ENCODE results near the gene JKAMP. TPM values are rescaled to one million over a fixed set of nuclear protein-coding genes. Genes with fewer than 3 reads are reported as not detected.

Gene JKAMP
- total RNA-seq, 1 experiment from 2014 or later, result 49.4 TPM

DNA sequence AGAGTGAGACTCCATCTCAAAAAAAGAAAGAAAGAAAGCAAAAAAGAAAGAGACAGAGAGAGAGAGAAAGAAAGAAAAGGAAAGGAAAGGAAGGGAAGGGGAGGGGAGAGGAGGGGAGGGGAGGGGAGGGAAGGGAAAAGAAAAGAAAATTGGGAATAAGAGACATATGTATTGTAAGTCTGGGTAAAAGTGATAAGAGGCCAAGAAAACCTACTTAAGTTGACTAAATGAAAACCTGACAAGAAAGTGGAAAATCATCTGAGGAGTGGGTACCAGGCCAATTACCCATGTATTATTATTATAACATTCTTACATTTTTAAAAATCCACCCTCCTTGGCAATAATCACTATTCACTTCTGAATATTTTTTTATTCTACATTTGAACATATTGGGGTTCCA is 46.0 kb downstream of the JKAMP start:
- no peaks in the 10 kb centered on the region for H3K36me3 Mint-ChIP-seq (ENCODE audit: insufficient read depth, unreplicated experiment)
- H3K27me3 Mint-ChIP-seq (ENCODE audit: unreplicated experiment), result peaks cover 8% of the 10 kb centered on the region
- CTCF ChIA-PET, result no interaction called here
- no peaks in the 10 kb centered on the region for H3K4me1 Mint-ChIP-seq (ENCODE audit: low read depth, unreplicated experiment)
- no peak overlapping the region for H3K4me3 Mint-ChIP-seq (ENCODE audit: low read depth, unreplicated experiment)
- H3K27ac Mint-ChIP-seq (ENCODE audit: unreplicated experiment), result no peak overlapping the region
- intact Hi-C loops (cut with micrococcal nuclease; ENCODE audit: unreplicated experiment), result no loop called here
- DNase-seq, result no peak
- H3K9me3 Mint-ChIP-seq (ENCODE audit: low read depth, unreplicated experiment), result peaks cover 2% of the 10 kb centered on the region
- TF ChIP-seq, protein P1, sequence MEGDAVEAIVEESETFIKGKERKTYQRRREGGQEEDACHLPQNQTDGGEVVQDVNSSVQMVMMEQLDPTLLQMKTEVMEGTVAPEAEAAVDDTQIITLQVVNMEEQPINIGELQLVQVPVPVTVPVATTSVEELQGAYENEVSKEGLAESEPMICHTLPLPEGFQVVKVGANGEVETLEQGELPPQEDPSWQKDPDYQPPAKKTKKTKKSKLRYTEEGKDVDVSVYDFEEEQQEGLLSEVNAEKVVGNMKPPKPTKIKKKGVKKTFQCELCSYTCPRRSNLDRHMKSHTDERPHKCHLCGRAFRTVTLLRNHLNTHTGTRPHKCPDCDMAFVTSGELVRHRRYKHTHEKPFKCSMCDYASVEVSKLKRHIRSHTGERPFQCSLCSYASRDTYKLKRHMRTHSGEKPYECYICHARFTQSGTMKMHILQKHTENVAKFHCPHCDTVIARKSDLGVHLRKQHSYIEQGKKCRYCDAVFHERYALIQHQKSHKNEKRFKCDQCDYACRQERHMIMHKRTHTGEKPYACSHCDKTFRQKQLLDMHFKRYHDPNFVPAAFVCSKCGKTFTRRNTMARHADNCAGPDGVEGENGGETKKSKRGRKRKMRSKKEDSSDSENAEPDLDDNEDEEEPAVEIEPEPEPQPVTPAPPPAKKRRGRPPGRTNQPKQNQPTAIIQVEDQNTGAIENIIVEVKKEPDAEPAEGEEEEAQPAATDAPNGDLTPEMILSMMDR (IDR thresholded peaks at IDR 0.05; ENCODE audit: unreplicated experiment), result no peak
- no TSS peak for BruUV-seq (replicated peaks)

DNA sequence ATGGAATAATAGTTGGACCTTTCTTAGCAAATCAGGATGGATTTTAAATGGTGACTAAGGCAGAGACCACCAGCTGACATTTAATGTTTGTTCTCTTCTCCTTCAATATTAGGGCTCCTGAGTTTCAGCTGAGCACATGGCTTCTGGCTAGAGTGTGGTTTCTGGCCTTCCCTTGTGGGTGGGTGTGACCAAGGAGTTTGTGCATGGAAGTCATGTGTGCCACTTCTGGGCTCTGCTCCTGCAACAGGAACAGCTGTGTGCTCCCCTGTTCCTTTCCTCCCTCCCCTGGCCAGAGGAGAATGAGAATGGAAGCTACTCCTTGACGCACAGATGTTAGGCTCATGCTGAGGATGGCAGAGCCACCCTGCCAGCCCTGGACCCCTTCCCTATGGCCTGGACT is 48.1 kb downstream of the JKAMP start:
- H3K36me3 Mint-ChIP-seq (ENCODE audit: insufficient read depth, unreplicated experiment), result no peaks in the 10 kb centered on the region
- CTCF ChIA-PET, result no interaction called here
- intact Hi-C loops (cut with micrococcal nuclease; ENCODE audit: unreplicated experiment), result no loop called here
- no peak overlapping the region for H3K4me3 Mint-ChIP-seq (ENCODE audit: low read depth, unreplicated experiment)
- H3K27me3 Mint-ChIP-seq (ENCODE audit: unreplicated experiment), result peaks cover 26% of the 10 kb centered on the region
- H3K4me1 Mint-ChIP-seq (ENCODE audit: low read depth, unreplicated experiment), result no peaks in the 10 kb centered on the region
- no TSS peak for BruUV-seq (replicated peaks)
- no peak for DNase-seq
- H3K9me3 Mint-ChIP-seq (ENCODE audit: low read depth, unreplicated experiment), result peaks cover 2% of the 10 kb centered on the region
- H3K27ac Mint-ChIP-seq (ENCODE audit: unreplicated experiment), result no peak overlapping the region
- TF ChIP-seq, protein P1 (IDR thresholded peaks at IDR 0.05; ENCODE audit: unreplicated experiment), result no peak

DNA sequence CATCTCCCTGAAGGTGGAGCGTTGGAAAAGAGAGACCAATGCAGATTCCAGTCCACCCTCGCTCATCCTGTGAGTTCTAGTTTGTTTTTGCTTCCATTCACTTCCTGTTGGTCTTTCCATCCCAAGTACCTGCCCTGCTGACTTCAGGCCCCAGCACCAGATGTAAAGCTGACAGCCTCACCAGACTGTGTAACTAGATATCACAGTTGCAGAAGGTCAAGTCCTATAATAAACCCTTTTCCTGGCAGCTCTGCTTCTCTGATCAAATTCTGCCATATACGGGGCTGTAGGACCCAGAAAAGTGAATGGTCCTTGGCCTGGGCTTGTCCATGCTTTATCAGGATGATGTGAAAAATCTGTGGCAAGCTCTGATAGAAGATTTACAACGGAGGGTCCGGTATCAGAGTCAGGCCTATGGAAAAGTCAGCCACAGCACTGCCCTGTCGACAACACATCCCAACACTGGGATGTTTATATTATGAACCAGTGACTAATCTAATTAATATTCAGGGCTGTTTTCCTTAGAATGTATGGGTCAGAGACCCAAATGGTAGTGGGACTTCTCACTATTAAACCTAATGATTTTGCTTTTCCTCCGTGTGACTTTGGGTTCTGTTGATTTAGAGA is 50.2 kb downstream of the JKAMP start:
- intact Hi-C loops (cut with micrococcal nuclease; ENCODE audit: unreplicated experiment), result no loop called here
- H3K27ac Mint-ChIP-seq (ENCODE audit: unreplicated experiment), result no peak overlapping the region
- no peak overlapping the region for H3K4me3 Mint-ChIP-seq (ENCODE audit: low read depth, unreplicated experiment)
- CTCF ChIA-PET, result no interaction called here
- BruUV-seq (replicated peaks), result no TSS peak
- H3K27me3 Mint-ChIP-seq (ENCODE audit: unreplicated experiment), result peaks cover 26% of the 10 kb centered on the region
- no peaks in the 10 kb centered on the region for H3K4me1 Mint-ChIP-seq (ENCODE audit: low read depth, unreplicated experiment)
- TF ChIP-seq, protein P1 (IDR thresholded peaks at IDR 0.05; ENCODE audit: unreplicated experiment), result no peak
- H3K9me3 Mint-ChIP-seq (ENCODE audit: low read depth, unreplicated experiment), result no peaks in the 10 kb centered on the region
- DNase-seq, result no peak
- H3K36me3 Mint-ChIP-seq (ENCODE audit: insufficient read depth, unreplicated experiment), result no peaks in the 10 kb centered on the region

DNA sequence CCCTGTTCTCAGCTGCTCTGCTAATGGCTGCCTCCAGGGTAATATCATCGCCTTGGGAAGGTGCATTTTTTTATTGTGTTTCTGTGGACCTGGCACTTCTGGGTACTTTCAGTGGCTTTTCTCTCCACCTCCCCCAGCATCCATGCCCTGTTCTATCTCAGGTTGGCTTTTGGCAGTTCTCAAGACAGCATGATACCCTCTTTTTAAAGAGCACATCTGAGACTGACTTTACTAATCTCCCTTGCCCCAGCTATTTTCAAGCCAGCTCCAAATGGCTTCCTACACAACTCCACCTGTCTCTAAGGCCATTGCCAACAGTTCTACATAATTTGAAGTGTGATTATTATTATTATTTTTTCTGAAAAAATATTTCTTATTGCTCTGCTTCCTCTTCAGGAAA is 53.2 kb downstream of the JKAMP start:
- Mint-ChIP-seq H3K4me3 (ENCODE audit: low read depth, unreplicated experiment) (no peak overlapping the region), H3K36me3 (ENCODE audit: insufficient read depth, unreplicated experiment) (no peaks in the 10 kb centered on the region), H3K27ac (ENCODE audit: unreplicated experiment) (no peak overlapping the region), H3K4me1 (ENCODE audit: low read depth, unreplicated experiment) (no peaks in the 10 kb centered on the region), H3K27me3 (ENCODE audit: unreplicated experiment) (peaks cover 18% of the 10 kb centered on the region), H3K9me3 (ENCODE audit: low read depth, unreplicated experiment) (no peaks in the 10 kb centered on the region)
- no peak for DNase-seq
- TF ChIP-seq, protein P1 (IDR thresholded peaks at IDR 0.05; ENCODE audit: unreplicated experiment), result no peak
- CTCF ChIA-PET, result no interaction called here
- no TSS peak for BruUV-seq (replicated peaks)
- intact Hi-C loops (cut with micrococcal nuclease; ENCODE audit: unreplicated experiment), result no loop called here
